ENCODE data around the gene SCN1B. TPM values are rescaled to one million over a fixed set of nuclear protein-coding genes. Genes with fewer than 3 reads are reported as not detected.
A peak's percentile ranks its signal among the peaks of the same experiment; 100 is the strongest.

Gene SCN1B
- total and polyA plus RNA-seq, 2 of the 13 experiments (the other 11 are each of a cell fraction or from before 2014, with no cell fraction given), result 2.7 to 20.1 TPM

DNA sequence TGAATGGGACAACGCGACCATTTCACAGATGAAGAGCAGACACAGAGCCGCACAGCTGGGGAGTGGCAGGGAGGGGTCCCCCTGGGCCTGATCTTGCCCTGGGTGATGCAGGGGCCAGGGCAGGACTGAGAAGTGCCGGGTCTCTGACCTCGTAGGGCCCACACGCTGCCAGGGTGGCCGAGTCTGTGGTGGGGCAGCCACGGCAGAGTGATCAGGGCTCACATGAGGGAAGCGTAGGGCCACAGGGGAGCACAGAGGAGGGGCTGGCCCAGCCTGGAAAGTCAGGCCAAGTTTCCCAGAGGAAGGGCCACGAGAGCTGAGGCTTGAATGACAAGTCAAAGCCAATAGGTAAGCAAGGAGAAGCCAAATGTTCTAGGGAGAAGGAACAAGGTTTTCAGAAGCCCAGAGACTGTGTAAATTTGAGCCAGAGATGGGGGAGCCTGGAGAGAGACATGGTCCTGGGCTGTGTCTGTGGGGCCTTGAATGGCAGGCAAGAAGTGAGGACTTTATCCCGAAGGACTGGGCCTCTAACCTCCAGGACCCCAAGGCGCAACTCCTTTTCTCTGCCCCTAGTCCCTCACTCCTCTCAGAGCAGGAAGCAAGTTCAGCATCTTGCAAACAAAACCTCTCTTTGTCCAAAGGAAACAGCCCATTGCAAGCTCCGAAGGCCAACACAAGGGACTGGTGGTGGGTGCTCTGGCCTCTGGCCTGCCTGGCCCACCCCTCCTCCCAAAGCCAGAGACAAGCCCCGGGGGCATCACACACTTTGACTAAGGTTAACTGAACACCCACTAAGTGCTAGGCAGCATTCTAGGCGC, 53.6 kb downstream of the SCN1B start:
- Histone ChIP-seq H2AFZ (ENCODE audit: low read length) (no peak overlapping the region), H3K27me3 (ENCODE audit: control insufficient read depth in 1 of 2, insufficient read depth in 2 of 2, low read length in 2 of 2) (peaks cover 2 to 46% of the 10 kb centered on the region in 2 experiments), H3K27ac (ENCODE audit: extremely low read length, insufficient read depth, low read length) (no peak overlapping the region), H3K4me1 (ENCODE audit: insufficient read depth, low read length) (peaks cover 17% of the 10 kb centered on the region), H3K79me2 (ENCODE audit: insufficient read depth, low read length) (no peaks in the 10 kb centered on the region), H3K4me2 (ENCODE audit: low read depth, low read length) (no peak overlapping the region), H4K20me1 (ENCODE audit: insufficient read depth, low read length) (no peaks in the 10 kb centered on the region), H3K36me3 (replicated peaks in 1 of 2; ENCODE audit: control insufficient read depth in 1 of 2, insufficient read depth in 2 of 2, low read length in 2 of 2) (no peaks in the 10 kb centered on the region), H3K9ac (ENCODE audit: insufficient read depth, low read depth, low read length) (no peak overlapping the region), H3K4me3 (replicated peaks in 1 of 3; ENCODE audit: insufficient read depth in 1 of 3, low read depth in 2 of 3, low read length in 3 of 3) (no peak overlapping the region), H3K9me3 (ENCODE audit: low read length) (no peaks in the 10 kb centered on the region)
- no peak for ATAC-seq
- no peak for TF ChIP-seq ZBTB8A (CRISPR knock-in tag; IDR thresholded peaks at IDR 0.05; ENCODE audit: borderline replicate concordance, low read depth)
- no peak for TF ChIP-seq RAD51 (IDR thresholded peaks at IDR 0.05; ENCODE audit: borderline replicate concordance)
- in situ Hi-C loops (cut with HindIII; ENCODE audit: extremely low pct_ligation_motif_present, low pct_unique_long_range_greater_than_20kb), result no loop called here
- no TSS peak for BruUV-seq (replicated peaks)
- intact Hi-C loops (cut with micrococcal nuclease; ENCODE audit: unreplicated experiment), result no loop called here
- no peak for FAIRE-seq
- ChIA-PET POLR2A (no interaction called here), CTCF (ENCODE audit: low intra/inter-chr PET ratio, low total read pairs) (no interaction called here)
- 19% methylated on average over 11 of the region's 15 CpGs for WGBS (ENCODE audit: low lambda C conversion rate)
- DNase-seq (ENCODE audit: low spot score), result no peak

DNA sequence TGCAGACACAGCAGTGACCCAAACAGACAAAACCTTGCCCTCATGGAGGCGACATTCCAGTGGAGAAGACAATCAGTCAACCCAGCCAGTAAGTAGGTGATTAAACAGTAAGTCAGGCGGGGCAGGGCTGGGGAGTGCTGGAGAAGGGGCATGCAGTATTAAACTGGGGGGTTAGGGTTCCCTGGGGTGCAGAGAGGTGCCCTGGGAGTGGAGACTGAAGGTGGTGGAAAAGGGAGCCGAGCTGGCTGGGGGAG, 54.2 kb downstream of the SCN1B start:
- TF ChIP-seq ZNF232 (CRISPR knock-in tag; IDR thresholded peaks at IDR 0.05; ENCODE audit: borderline replicate concordance), result no peak
- TF ChIP-seq, protein P1, sequence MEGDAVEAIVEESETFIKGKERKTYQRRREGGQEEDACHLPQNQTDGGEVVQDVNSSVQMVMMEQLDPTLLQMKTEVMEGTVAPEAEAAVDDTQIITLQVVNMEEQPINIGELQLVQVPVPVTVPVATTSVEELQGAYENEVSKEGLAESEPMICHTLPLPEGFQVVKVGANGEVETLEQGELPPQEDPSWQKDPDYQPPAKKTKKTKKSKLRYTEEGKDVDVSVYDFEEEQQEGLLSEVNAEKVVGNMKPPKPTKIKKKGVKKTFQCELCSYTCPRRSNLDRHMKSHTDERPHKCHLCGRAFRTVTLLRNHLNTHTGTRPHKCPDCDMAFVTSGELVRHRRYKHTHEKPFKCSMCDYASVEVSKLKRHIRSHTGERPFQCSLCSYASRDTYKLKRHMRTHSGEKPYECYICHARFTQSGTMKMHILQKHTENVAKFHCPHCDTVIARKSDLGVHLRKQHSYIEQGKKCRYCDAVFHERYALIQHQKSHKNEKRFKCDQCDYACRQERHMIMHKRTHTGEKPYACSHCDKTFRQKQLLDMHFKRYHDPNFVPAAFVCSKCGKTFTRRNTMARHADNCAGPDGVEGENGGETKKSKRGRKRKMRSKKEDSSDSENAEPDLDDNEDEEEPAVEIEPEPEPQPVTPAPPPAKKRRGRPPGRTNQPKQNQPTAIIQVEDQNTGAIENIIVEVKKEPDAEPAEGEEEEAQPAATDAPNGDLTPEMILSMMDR (CRISPR knock-in tag; IDR thresholded peaks at IDR 0.05), result 0 out of 2 replicates have a peak, but pooled peaks have one; percentile 20
- H4K20me1 ChIP-seq (ENCODE audit: insufficient read depth, low read length), result no peaks in the 10 kb centered on the region
- CTCF ChIA-PET (ENCODE audit: low intra/inter-chr PET ratio, low total read pairs), result no interaction called here
- intact Hi-C loops (cut with micrococcal nuclease; ENCODE audit: unreplicated experiment), result no loop called here
- no peak for DNase-seq (ENCODE audit: low spot score)
- H3K4me2 ChIP-seq (ENCODE audit: low read depth, low read length), result no peak overlapping the region
- no TSS peak for BruUV-seq (replicated peaks)
- 0% methylated on average over 3 of the region's 3 CpGs for WGBS (ENCODE audit: low lambda C conversion rate)
- POLR2A ChIA-PET, result no interaction called here
- no peaks in the 10 kb centered on the region for H3K9me3 ChIP-seq (ENCODE audit: low read length)
- no peaks in the 10 kb centered on the region for H3K79me2 ChIP-seq (ENCODE audit: insufficient read depth, low read length)
- H3K4me1 ChIP-seq (ENCODE audit: insufficient read depth, low read length), result peaks cover 17% of the 10 kb centered on the region
- H3K27ac ChIP-seq (ENCODE audit: extremely low read length, insufficient read depth, low read length), result no peak overlapping the region
- H3K27me3 ChIP-seq (ENCODE audit: control insufficient read depth in 1 of 2, insufficient read depth in 2 of 2, low read length in 2 of 2), result peaks cover 2 to 41% of the 10 kb centered on the region in 2 experiments
- in situ Hi-C loops (cut with HindIII; ENCODE audit: extremely low pct_ligation_motif_present, low pct_unique_long_range_greater_than_20kb), result no loop called here
- no peak overlapping the region for H3K9ac ChIP-seq (ENCODE audit: insufficient read depth, low read depth, low read length)
- H3K4me3 ChIP-seq (replicated peaks in 1 of 3; ENCODE audit: insufficient read depth in 1 of 3, low read depth in 2 of 3, low read length in 3 of 3), result no peak overlapping the region
- no peak for FAIRE-seq
- no peak overlapping the region for H2AFZ ChIP-seq (ENCODE audit: low read length)
- H3K36me3 ChIP-seq (replicated peaks in 1 of 2; ENCODE audit: control insufficient read depth in 1 of 2, insufficient read depth in 2 of 2, low read length in 2 of 2), result no peaks in the 10 kb centered on the region
- no peak for ATAC-seq
